HepG2 (cell line): ENCODE measurements around the gene CD4. TPM values are rescaled to one million over a fixed set of nuclear protein-coding genes. Genes with fewer than 3 reads are reported as not detected.

Experiments used
- E2F5 ChIP-seq: sonication (generic); formaldehyde crosslinking; conservative IDR thresholded peaks from 2 replicates; pipeline ENCODE4 v1.4.0; 2020; ENCODE audit warnings: missing genetic modification reagents
- HMG20B ChIP-seq: conservative IDR thresholded peaks from 2 replicates; pipeline ENCODE4 v1.6.1; 2016; ENCODE audit warnings: missing genetic modification reagents, missing compliant biosample characterization
- HNF4G ChIP-seq, 2 experiments: sonication (generic) in 1 of 2; formaldehyde crosslinking in 1 of 2; IDR thresholded peaks; 2 replicates each; pipeline versions ENCODE4 v1.4.0 to v1.6.1; 2011 to 2020; ENCODE audit warnings: borderline replicate concordance in 2 of 2, low read depth in 2 of 2, mild to moderate bottlenecking in 2 of 2, low read length in 1 of 2, missing genetic modification reagents in 1 of 2, moderate library complexity in 1 of 2
- HNRNPK ChIP-seq: fragments of 200-400 bp; formaldehyde crosslinking; IDR thresholded peaks from 2 replicates; pipeline ENCODE4 v1.6.1; 2018; ENCODE audit warnings: low read length, low read depth, moderate library complexity, mild to moderate bottlenecking; ENCODE audit not compliant: poor library complexity, severe bottlenecking
- RBM22 ChIP-seq: fragments of 200-400 bp; formaldehyde crosslinking; optimal IDR thresholded peaks from 2 replicates; pipeline ENCODE3; 2017; ENCODE audit warnings: mild to moderate bottlenecking, low read length, moderate library complexity
- TEAD3 ChIP-seq: optimal IDR thresholded peaks from 2 replicates; pipeline ENCODE3; 2016; ENCODE audit warnings: borderline replicate concordance
- ZEB1 ChIP-seq: IDR thresholded peaks from 2 replicates; pipeline ENCODE4 v1.6.1; 2012; ENCODE audit warnings: mild to moderate bottlenecking, low read depth, inconsistent platforms; ENCODE audit not compliant: insufficient replicate concordance
- ZFAT ChIP-seq: sonication (generic); formaldehyde crosslinking; conservative IDR thresholded peaks from 2 replicates; pipeline ENCODE4 v1.8.1; 2023; ENCODE audit warnings: missing genetic modification reagents, inconsistent platforms
- ZFP82 ChIP-seq: sonication (generic); formaldehyde crosslinking; IDR thresholded peaks from 2 replicates; pipeline ENCODE4 v1.5.1; 2020; ENCODE audit warnings: mild to moderate bottlenecking, missing genetic modification reagents, borderline replicate concordance
- ZNF407 ChIP-seq: sonication (generic); formaldehyde crosslinking; IDR thresholded peaks from one replicate; pipeline ENCODE4 v1.5.1; 2020; ENCODE audit warnings: mild to moderate bottlenecking, missing genetic modification reagents; ENCODE audit errors: not compliant biosample characterization
- ZNF710 ChIP-seq: sonication (generic); formaldehyde crosslinking; IDR thresholded peaks from 2 replicates; pipeline ENCODE4 v1.5.0; 2020; ENCODE audit warnings: mild to moderate bottlenecking, missing genetic modification reagents, borderline replicate concordance
- ZNF770 ChIP-seq: sonication (generic); formaldehyde crosslinking; IDR thresholded peaks from 2 replicates; pipeline ENCODE4 v1.5.0; 2020; ENCODE audit warnings: mild to moderate bottlenecking, missing genetic modification reagents
- polyA plus RNA-seq, 8 experiments: library from polyadenylated mRNA; depleted of rRNA in 3 of 8; stranded (reverse) in 7 of 8; unstranded in 1 of 8; fragments of >200 nt; fragmentation: Illumina TruSeq in 4 of 8; extraction: Trizol in 4 of 8; gene quantifications; 2 replicates each; pipeline versions ENCODE4 v1.2.1 to v1.2.3, GENCODE V29; 2011 to 2016; ENCODE audit warnings: low read depth in 4 of 8, missing spikeins in 1 of 8, mixed read lengths in 1 of 8; ENCODE audit not compliant: insufficient read depth in 1 of 8
- total RNA-seq, 5 experiments: library from RNA; depleted of rRNA; stranded (reverse); fragments of >200 nt; fragmentation: Illumina TruSeq; extraction: Trizol; gene quantifications; 2 replicates each; pipeline ENCODE4 v1.2.3, GENCODE V29; 2016; ENCODE audit warnings: low read depth in 1 of 5

Gene CD4
- total and polyA plus RNA-seq, 2 of the 13 experiments (the other 11 are each of a cell fraction or from before 2014, with no cell fraction given), result 0.07 to 0.95 TPM

GRCh38 chr12:6764011-6764828 is 25.1 kb upstream of the CD4 start (continued):
- TF ChIP-seq ZNF407 (peak; percentile 41), TEAD3 (CRISPR knock-in tag) (no peak), ZNF710 (no peak; the same call in 1 of the 2 replicates), ZFP82 (CRISPR knock-in tag) (no peak), ZEB1 (no peak), RBM22 (peak; percentile 83), HNF4G (IDR thresholded peaks at IDR 0.05; ENCODE audit: borderline replicate concordance, low read depth, low read length) (no peak), HNF4G (CRISPR knock-in tag; IDR thresholded peaks at IDR 0.05; ENCODE audit: borderline replicate concordance, low read depth) (no peak), HMG20B (CRISPR knock-in tag) (no peak), E2F5 (CRISPR knock-in tag) (no peak), ZFAT (CRISPR knock-in tag) (no peak), HNRNPK (no peak), ZNF770 (CRISPR knock-in tag) (no peak)
